ENCODE measurements around the gene TRIM7.

GRCh38 chr5:181145133-181145532, 59.9 kb downstream of the TRIM7 start:
- no peak for TF ChIP-seq CTCF (conservative IDR thresholded peaks at IDR 0.05; ENCODE audit: low read depth, low read length)
- no peak for TF ChIP-seq BHLHE40 (IDR thresholded peaks at IDR 0.05; ENCODE audit: low read depth, low read length)
- no peak for TF ChIP-seq POLR2A (IDR thresholded peaks at IDR 0.05; ENCODE audit: low read depth, low read length)
- no peak for TF ChIP-seq SMC3 (IDR thresholded peaks at IDR 0.05; ENCODE audit: low read depth, low read length)
- no peak for TF ChIP-seq MAZ (IDR thresholded peaks at IDR 0.05; ENCODE audit: borderline replicate concordance, low read depth, low read length)
- no peak for TF ChIP-seq USF2 (IDR thresholded peaks at IDR 0.05; ENCODE audit: low read depth, low read length)
- no peak for TF ChIP-seq RFX5 (IDR thresholded peaks at IDR 0.05; ENCODE audit: low read depth, low read length)
- no peak for TF ChIP-seq NFE2L2 (IDR thresholded peaks at IDR 0.05; ENCODE audit: low read depth, low read length)
- no peak for TF ChIP-seq CEBPB (IDR thresholded peaks at IDR 0.05; ENCODE audit: low read depth, low read length)
- no peak for TF ChIP-seq MXI1 (IDR thresholded peaks at IDR 0.05; ENCODE audit: borderline replicate concordance, low read depth, low read length)
- TF ChIP-seq RAD21 (IDR thresholded peaks at IDR 0.05; ENCODE audit: low read length) = no peak
- TF ChIP-seq ELK1 (IDR thresholded peaks at IDR 0.05; ENCODE audit: borderline replicate concordance, low read depth, low read length) = no peak
- TF ChIP-seq FOS (IDR thresholded peaks at IDR 0.05; ENCODE audit: low read depth, low read length) = no peak
- TF ChIP-seq RCOR1 (IDR thresholded peaks at IDR 0.05; ENCODE audit: insufficient replicate concordance, low read length) = no peak

All from IMR-90 (cell line).